Panc1 (cell line): ENCODE results near the gene THAP12.
A peak's percentile ranks its signal among the peaks of the same experiment; 100 is the strongest.

Experiments
- CTCF ChIP-seq: fragments of 450-650 bp; IDR thresholded peaks from 2 replicates; pipeline ENCODE4 v1.5.1; 2017; ENCODE audit warnings: mild to moderate bottlenecking
- POLR2AphosphoS5 ChIP-seq: IDR thresholded peaks from 2 replicates; pipeline ENCODE4 v1.6.1; 2012; ENCODE audit warnings: mild to moderate bottlenecking, low read depth, low read length, moderate library complexity
- REST ChIP-seq, 2 experiments: IDR thresholded peaks; 2 replicates each; pipeline ENCODE4 v1.6.1; 2011 to 2012; ENCODE audit warnings: low read depth in 2 of 2, control low read depth in 1 of 2, low read length in 1 of 2, mild to moderate bottlenecking in 1 of 2, moderate library complexity in 1 of 2; ENCODE audit not compliant: insufficient read depth in 1 of 2
- SIN3A ChIP-seq: IDR thresholded peaks from 2 replicates; pipeline ENCODE4 v1.6.1; 2012; ENCODE audit warnings: low read depth, mild to moderate bottlenecking, low read length, moderate library complexity, borderline replicate concordance; ENCODE audit not compliant: insufficient read depth
- TCF7L2 ChIP-seq: IDR thresholded peaks from 2 replicates; pipeline ENCODE4 v1.6.1; 2011; ENCODE audit warnings: mild to moderate bottlenecking, low read depth, low read length, inconsistent platforms

- TF ChIP-seq CTCF (peak; percentile 75), SIN3A (no peak), POLR2AphosphoS5 (no peak), TCF7L2 (no peak), REST (IDR thresholded peaks at IDR 0.05; ENCODE audit: insufficient read depth in 1 of 2, low read depth in 2 of 2, low read length in 1 of 2) (no peak)
Observed at GRCh38 chr11:76419896-76420295, 39.0 kb upstream of the THAP12 start.
